TTC549 (cell line): Measurements from ENCODE around the gene PPM1B.
"Not testable (repeated sequence)": the region's sequence is repeated elsewhere in the genome, so short reads cannot be mapped to it uniquely, and the experiment has no call there.

Source experiments
- FAIRE-seq: peaks from 2 replicates; lab custom pipeline; 2012; peaks lifted over from hg19 to GRCh38; lab: Jason Lieb, UNC

PPM1B gene

GRCh38 chr2:44163777-44164176, 4.9 kb upstream of the PPM1B start:
- FAIRE-seq: no peak

- FAIRE-seq: no peak
These were observed 4.1 kb upstream of the PPM1B start for GRCh38 chr2:44164617-44165016.

- no peak for FAIRE-seq
These were observed 2.6 kb upstream of the PPM1B start for GRCh38 chr2:44166096-44166495.

GRCh38 chr2:44167311-44167907, 1.3 kb upstream of the PPM1B start:
- FAIRE-seq: no peak

GRCh38 chr2:44167908-44168680, 581 bp upstream of the PPM1B start:
- FAIRE-seq: peak; percentile 98

- FAIRE-seq: no peak
These were observed 652 bp downstream of the PPM1B start for GRCh38 chr2:44169155-44169898.

GRCh38 chr2:44170311-44170717, 1.6 kb downstream of the PPM1B start:
- peak; percentile 69 for FAIRE-seq

- FAIRE-seq: no peak
These were observed 2.3 kb downstream of the PPM1B start for GRCh38 chr2:44171018-44171417.

GRCh38 chr2:44171442-44171841, 2.8 kb downstream of the PPM1B start:
- not testable (repeated sequence) for FAIRE-seq

- FAIRE-seq: no peak
These were observed 3.9 kb downstream of the PPM1B start for GRCh38 chr2:44172576-44172975.

- FAIRE-seq: no peak
These were observed 10.3 kb downstream of the PPM1B start for GRCh38 chr2:44178950-44179349.

- FAIRE-seq: no peak
These were observed 13.0 kb downstream of the PPM1B start for GRCh38 chr2:44181648-44182047.

GRCh38 chr2:44184106-44184505, 15.4 kb downstream of the PPM1B start:
- FAIRE-seq: no peak

GRCh38 chr2:44186810-44187209, 18.1 kb downstream of the PPM1B start:
- no peak for FAIRE-seq

GRCh38 chr2:44187251-44187650, 18.6 kb downstream of the PPM1B start:
- no peak for FAIRE-seq

- FAIRE-seq: no peak
These were observed 20.0 kb downstream of the PPM1B start for GRCh38 chr2:44188696-44189095.

- no peak for FAIRE-seq
These were observed 20.4 kb downstream of the PPM1B start for GRCh38 chr2:44189104-44189503.

- no peak for FAIRE-seq
These were observed 21.9 kb downstream of the PPM1B start for GRCh38 chr2:44190526-44190925.

- no peak for FAIRE-seq
These were observed 23.1 kb downstream of the PPM1B start for GRCh38 chr2:44191739-44192138.

- no peak for FAIRE-seq
These were observed 24.0 kb downstream of the PPM1B start for GRCh38 chr2:44192646-44193045.

- FAIRE-seq: no peak
These were observed 27.0 kb downstream of the PPM1B start for GRCh38 chr2:44195714-44196113.

- FAIRE-seq: no peak
These were observed 29.1 kb downstream of the PPM1B start for GRCh38 chr2:44197816-44198215.

GRCh38 chr2:44200011-44200410, 31.3 kb downstream of the PPM1B start:
- no peak for FAIRE-seq
